MM.1S (cell line): ENCODE data around the gene ECE1.

Source experiments
- DNase-seq: peaks from one replicate; pipeline ENCODE4 v3.0.0-alpha.2; 2015
- H2AFZ ChIP-seq: fragments of 300-600 bp; sonication (generic); 2 replicates; pipeline ENCODE4 v1.6.0; 2016; ENCODE audit warnings: antibody characterized with exemption, low read length
- H3F3A ChIP-seq: fragments of 300-600 bp; sonication (generic); 2 replicates; pipeline ENCODE4 v1.6.1; 2016; ENCODE audit warnings: mild to moderate bottlenecking, antibody characterized with exemption, low read length, moderate library complexity, mixed read lengths; ENCODE audit not compliant: insufficient read depth
- H3K27ac ChIP-seq: fragments of 300-600 bp; sonication (generic); 2 replicates; pipeline ENCODE4 v1.5.1; 2016; ENCODE audit warnings: mild to moderate bottlenecking, low read length
- H3K27me3 ChIP-seq: fragments of 300-600 bp; sonication (generic); replicated peaks from 2 replicates; pipeline ENCODE4 v1.6.0; 2016; ENCODE audit warnings: low read length; ENCODE audit not compliant: insufficient read depth
- H3K36me3 ChIP-seq: fragments of 300-600 bp; sonication (generic); replicated peaks from 2 replicates; pipeline ENCODE4 v1.6.1; 2016; ENCODE audit warnings: mild to moderate bottlenecking, low read length, mixed read lengths; ENCODE audit not compliant: insufficient read depth
- H3K4me1 ChIP-seq: fragments of 300-600 bp; sonication (generic); 2 replicates; pipeline ENCODE4 v1.6.1; 2016; ENCODE audit warnings: low read length, mixed read lengths
- H3K4me2 ChIP-seq: fragments of 300-600 bp; sonication (generic); 2 replicates; pipeline ENCODE4 v1.6.0; 2016; ENCODE audit warnings: low read depth, low read length
- H3K4me3 ChIP-seq: fragments of 300-600 bp; sonication (generic); 2 replicates; pipeline ENCODE4 v1.5.1; 2016; ENCODE audit warnings: low read length, mixed read lengths
- H3K79me2 ChIP-seq: fragments of 300-600 bp; sonication (generic); 2 replicates; pipeline ENCODE4 v1.6.1; 2016; ENCODE audit warnings: mixed run types, low read length, mixed read lengths
- H3K9ac ChIP-seq: fragments of 300-600 bp; sonication (generic); 2 replicates; pipeline ENCODE4 v1.6.1; 2016; ENCODE audit warnings: low read length, mixed read lengths
- H3K9me2 ChIP-seq: fragments of 300-600 bp; sonication (generic); replicated peaks from 2 replicates; pipeline ENCODE4 v1.6.1; 2016; ENCODE audit warnings: mild to moderate bottlenecking, low read length, mixed read lengths; ENCODE audit not compliant: insufficient read depth
- H3K9me3 ChIP-seq: fragments of 300-600 bp; sonication (generic); replicated peaks from 2 replicates; pipeline ENCODE4 v1.6.1; 2016; ENCODE audit warnings: mild to moderate bottlenecking, low read length, mixed read lengths; ENCODE audit not compliant: insufficient read depth
- H4K20me1 ChIP-seq: fragments of 300-600 bp; sonication (generic); 2 replicates; pipeline ENCODE4 v1.6.1; 2016; ENCODE audit warnings: mild to moderate bottlenecking, low read length, moderate library complexity, mixed read lengths; ENCODE audit not compliant: insufficient read depth
- CTCF ChIP-seq: fragments of 300-600 bp; sonication (generic); IDR thresholded peaks from 2 replicates; pipeline ENCODE4 v1.5.1; 2016; ENCODE audit warnings: antibody characterized with exemption, low read length, mixed read lengths
- EZH2 ChIP-seq: fragments of 300-600 bp; sonication (generic); optimal IDR thresholded peaks from 2 replicates; pipeline ENCODE3; 2017; ENCODE audit warnings: low read depth, mild to moderate bottlenecking, antibody characterized with exemption, low read length, mixed read lengths
- EZH2phosphoT487 ChIP-seq: fragments of 300-600 bp; sonication (generic); IDR thresholded peaks from 2 replicates; pipeline ENCODE4 v1.6.1; 2018; ENCODE audit warnings: antibody characterized with exemption, low read length

The ECE1 gene

DNA sequence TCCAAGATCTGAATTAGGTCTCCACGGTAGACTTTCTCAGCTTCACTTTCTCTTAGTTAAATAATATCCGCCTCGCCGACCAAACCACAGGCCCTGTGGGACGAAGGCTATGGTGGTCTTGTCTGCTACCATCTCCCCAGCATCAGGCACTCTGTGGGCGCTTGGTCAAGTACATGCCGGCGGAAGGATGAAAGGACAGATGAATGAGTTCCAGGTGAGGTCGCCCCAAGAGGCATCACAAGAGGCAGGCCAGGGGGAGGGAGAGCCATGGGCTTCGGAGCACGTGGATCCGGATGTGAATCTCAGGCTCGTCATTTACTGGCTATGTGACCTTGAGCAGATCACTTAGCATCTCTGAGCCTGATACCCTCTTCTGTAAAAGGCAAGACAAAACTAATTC, 33.5 kb downstream of the ECE1 start:
- Histone ChIP-seq H4K20me1 (no peaks in the 10 kb centered on the region), H2AFZ (no peak overlapping the region), H3K4me3 (no peak overlapping the region), H3K79me2 (no peaks in the 10 kb centered on the region), H3K9me3 (no peaks in the 10 kb centered on the region), H3K27me3 (no peaks in the 10 kb centered on the region), H3K9me2 (no peaks in the 10 kb centered on the region), H3K4me2 (no peak overlapping the region), H3K36me3 (no peaks in the 10 kb centered on the region), H3K9ac (no peak overlapping the region), H3K27ac (no peak overlapping the region), H3K4me1 (no peaks in the 10 kb centered on the region), H3F3A (no peaks in the 10 kb centered on the region)
- TF ChIP-seq EZH2phosphoT487 (no peak), CTCF (no peak), EZH2 (no peak)
- no peak for DNase-seq

- Histone ChIP-seq H3K9ac (no peak overlapping the region), H3K79me2 (no peaks in the 10 kb centered on the region), H3K9me2 (no peaks in the 10 kb centered on the region), H2AFZ (no peak overlapping the region), H3K27ac (no peak overlapping the region), H4K20me1 (no peaks in the 10 kb centered on the region), H3K4me3 (no peak overlapping the region), H3K27me3 (no peaks in the 10 kb centered on the region), H3K36me3 (no peaks in the 10 kb centered on the region), H3F3A (no peaks in the 10 kb centered on the region), H3K9me3 (no peaks in the 10 kb centered on the region), H3K4me2 (no peak overlapping the region), H3K4me1 (no peaks in the 10 kb centered on the region)
- no peak for DNase-seq
- TF ChIP-seq EZH2phosphoT487 = no peak
- TF ChIP-seq EZH2 = no peak
- TF ChIP-seq CTCF = no peak
Observed at GRCh38 chr1:21255943-21256320, 34.3 kb downstream of the ECE1 start.

- no peak overlapping the region for H2AFZ ChIP-seq
- H4K20me1 ChIP-seq = no peaks in the 10 kb centered on the region
- no peaks in the 10 kb centered on the region for H3F3A ChIP-seq
- no peaks in the 10 kb centered on the region for H3K9me3 ChIP-seq
- H3K27me3 ChIP-seq = no peaks in the 10 kb centered on the region
- no peak overlapping the region for H3K9ac ChIP-seq
- H3K36me3 ChIP-seq = no peaks in the 10 kb centered on the region
- H3K4me3 ChIP-seq = no peak overlapping the region
- no peak overlapping the region for H3K4me2 ChIP-seq
- H3K4me1 ChIP-seq = no peaks in the 10 kb centered on the region
- no peak overlapping the region for H3K27ac ChIP-seq
- no peaks in the 10 kb centered on the region for H3K79me2 ChIP-seq
- TF ChIP-seq EZH2phosphoT487 = no peak
- TF ChIP-seq CTCF = peak; percentile 77
- no peaks in the 10 kb centered on the region for H3K9me2 ChIP-seq
- DNase-seq = peak; percentile 66
Observed at GRCh38 chr1:21255284-21255942, 34.9 kb downstream of the ECE1 start.
